ENCODE results near the gene GRID1. TPM values are rescaled to one million over a fixed set of nuclear protein-coding genes. Genes with fewer than 3 reads are reported as not detected.

Gene GRID1
- total RNA-seq, 1 donor from 2014 or later, result 1.4 TPM

DNA sequence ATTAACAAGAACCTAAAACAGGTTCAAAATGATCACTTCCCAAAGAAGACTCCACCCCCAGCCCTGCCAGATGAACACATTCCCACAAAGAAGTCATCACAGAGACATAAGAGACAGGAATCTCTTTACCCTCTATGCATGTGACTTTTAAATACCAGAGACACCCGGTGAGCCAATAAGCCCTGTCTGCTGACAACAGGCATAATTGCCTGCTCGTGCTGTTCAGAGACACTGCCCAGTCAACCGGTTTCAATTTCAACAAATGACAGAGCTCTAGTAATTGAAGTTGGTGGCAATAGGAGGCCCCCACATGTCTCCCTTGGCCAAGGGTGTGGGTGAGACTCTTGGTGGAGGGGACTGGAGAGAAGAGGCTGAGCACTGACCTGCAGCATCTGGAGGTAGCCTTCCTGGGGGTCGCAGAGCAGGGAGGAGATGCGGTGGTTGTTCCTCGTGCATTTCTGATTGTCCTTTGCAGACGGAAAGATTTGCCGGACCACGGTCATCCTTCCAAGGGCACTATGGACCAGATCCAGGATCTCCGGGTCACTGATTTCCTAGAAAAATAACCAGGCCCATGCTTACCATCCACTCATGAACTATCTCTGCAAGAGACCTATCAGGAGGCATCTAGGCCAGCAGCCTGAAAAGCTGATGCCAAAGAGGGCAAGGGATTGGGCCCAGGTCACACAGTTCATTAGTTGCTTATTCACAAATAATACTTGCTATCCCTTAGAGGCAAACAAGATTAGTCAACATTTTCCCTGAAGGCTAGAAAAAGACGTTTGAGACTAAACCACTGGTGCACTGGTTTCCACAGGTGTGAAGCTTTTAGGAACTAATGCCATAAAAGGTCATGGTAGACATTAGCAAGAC is 497.7 kb downstream of the GRID1 start:
- Histone ChIP-seq H3K36me3 (no peaks in the 10 kb centered on the region), H3K27ac (no peak overlapping the region), H3K9me3 (no peaks in the 10 kb centered on the region), H3K4me3 (no peak overlapping the region), H3K27me3 (no peaks in the 10 kb centered on the region), H3K4me1 (no peaks in the 10 kb centered on the region)
- intact Hi-C loops (cut with DNase I), result no loop called here
- DNase-seq (ENCODE audit: low spot score in 2 of 2), result no peak
- TF ChIP-seq, protein P1, sequence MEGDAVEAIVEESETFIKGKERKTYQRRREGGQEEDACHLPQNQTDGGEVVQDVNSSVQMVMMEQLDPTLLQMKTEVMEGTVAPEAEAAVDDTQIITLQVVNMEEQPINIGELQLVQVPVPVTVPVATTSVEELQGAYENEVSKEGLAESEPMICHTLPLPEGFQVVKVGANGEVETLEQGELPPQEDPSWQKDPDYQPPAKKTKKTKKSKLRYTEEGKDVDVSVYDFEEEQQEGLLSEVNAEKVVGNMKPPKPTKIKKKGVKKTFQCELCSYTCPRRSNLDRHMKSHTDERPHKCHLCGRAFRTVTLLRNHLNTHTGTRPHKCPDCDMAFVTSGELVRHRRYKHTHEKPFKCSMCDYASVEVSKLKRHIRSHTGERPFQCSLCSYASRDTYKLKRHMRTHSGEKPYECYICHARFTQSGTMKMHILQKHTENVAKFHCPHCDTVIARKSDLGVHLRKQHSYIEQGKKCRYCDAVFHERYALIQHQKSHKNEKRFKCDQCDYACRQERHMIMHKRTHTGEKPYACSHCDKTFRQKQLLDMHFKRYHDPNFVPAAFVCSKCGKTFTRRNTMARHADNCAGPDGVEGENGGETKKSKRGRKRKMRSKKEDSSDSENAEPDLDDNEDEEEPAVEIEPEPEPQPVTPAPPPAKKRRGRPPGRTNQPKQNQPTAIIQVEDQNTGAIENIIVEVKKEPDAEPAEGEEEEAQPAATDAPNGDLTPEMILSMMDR (IDR thresholded peaks at IDR 0.05), result no peak

DNA sequence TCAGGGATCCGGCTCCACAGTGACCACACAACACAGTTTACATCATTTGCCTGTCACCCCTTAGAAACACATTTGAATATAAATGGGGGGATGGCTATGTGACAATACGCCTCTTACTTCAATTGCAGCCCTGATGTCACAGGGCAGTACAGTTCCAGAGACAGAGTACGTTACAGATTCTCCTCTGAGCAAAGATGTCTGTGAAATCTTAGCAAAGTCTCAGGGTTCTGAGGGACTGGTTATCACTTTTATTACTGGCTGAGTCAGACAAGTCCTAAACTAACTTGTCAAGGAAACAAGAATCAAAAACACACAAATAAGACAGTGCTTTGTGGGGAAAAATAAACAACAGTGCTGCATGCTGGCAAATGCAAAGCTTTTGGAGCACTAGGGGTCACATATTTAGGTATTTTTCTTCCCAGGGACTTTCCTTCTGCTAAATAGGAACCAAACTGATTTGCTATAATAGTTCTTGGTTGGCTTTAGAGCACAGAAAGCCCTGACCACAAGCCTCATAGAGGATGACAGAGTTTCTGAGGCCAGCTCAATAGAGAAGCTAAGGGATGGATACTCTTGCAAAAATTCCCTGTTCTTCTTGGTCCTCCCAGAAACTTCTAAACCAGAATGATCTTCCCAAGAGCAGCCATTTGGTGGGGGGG is 501.6 kb downstream of the GRID1 start:
- no peaks in the 10 kb centered on the region for H3K9me3 ChIP-seq
- intact Hi-C loops (cut with DNase I), result no loop called here
- TF ChIP-seq, protein P1 (IDR thresholded peaks at IDR 0.05), result no peak
- no peaks in the 10 kb centered on the region for H3K36me3 ChIP-seq
- H3K27ac ChIP-seq, result no peak overlapping the region
- no peaks in the 10 kb centered on the region for H3K27me3 ChIP-seq
- no peaks in the 10 kb centered on the region for H3K4me1 ChIP-seq
- H3K4me3 ChIP-seq, result no peak overlapping the region
- no peak for DNase-seq (ENCODE audit: low spot score in 2 of 2)

DNA sequence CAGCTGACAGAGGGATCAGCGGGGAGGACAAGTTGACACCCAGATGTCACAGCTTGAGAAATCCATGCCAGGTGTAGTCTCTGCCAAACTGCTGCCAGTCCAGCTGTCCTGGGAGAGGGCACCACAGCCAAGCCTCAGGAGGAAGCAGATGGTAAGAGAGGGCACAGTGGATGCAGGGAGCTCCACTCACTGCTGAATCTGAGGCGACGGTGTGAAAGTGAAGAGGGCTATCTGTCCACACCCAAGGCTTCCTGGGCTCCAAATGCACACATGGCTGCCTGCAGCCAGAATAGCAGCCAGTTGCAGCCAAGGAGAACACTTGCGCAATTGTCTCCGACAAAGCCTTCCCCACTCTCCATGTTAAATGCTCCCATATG is 502.4 kb downstream of the GRID1 start:
- Histone ChIP-seq H3K27ac (no peak overlapping the region), H3K4me1 (no peaks in the 10 kb centered on the region), H3K27me3 (no peaks in the 10 kb centered on the region), H3K36me3 (no peaks in the 10 kb centered on the region), H3K9me3 (no peaks in the 10 kb centered on the region), H3K4me3 (no peak overlapping the region)
- no peak for DNase-seq (ENCODE audit: low spot score in 2 of 2)
- intact Hi-C loops (cut with DNase I), result no loop called here
- TF ChIP-seq, protein P1 (IDR thresholded peaks at IDR 0.05), result no peak

DNA sequence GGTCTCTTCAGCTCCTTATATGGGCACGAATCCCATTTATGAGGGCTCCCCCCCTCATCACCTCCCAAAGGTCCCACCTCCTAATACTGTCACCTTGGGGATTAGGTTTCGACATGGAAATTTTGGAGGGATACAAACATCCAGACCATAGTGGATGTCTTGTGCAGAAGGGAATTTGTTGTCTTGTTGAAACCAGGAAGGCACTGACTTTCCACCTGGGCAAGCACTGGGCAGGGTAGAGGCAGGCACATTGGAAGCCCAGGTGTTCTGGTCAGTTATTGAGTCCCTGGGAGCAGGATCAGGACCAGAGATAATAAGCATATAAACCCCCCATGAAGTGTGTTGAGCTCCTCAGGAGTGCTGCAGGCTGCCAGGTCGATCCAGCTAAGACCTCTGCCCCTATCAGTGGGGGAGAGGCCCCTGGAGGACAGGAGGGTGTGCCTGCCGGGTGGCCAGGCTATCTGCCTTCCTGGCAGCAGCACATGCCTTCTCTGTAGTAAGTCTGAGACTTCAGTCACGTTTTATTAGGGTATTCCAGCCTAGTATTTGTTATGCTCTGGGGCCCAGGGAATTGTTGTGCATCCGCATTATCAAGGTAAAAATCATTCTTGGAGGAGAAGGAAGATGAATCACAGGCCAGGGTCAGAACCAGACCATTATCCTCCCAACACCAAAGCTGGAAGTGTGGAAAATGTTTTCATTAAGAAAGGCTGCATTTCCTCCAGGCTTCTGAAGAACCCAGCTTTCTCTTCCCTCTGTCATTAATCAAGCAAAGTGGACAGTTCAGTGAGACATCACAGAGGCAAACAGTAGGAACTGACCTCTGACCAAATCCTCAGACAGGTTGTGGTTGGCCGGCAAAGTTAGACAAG is 503.1 kb downstream of the GRID1 start:
- DNase-seq (ENCODE audit: low spot score in 2 of 2), result no peak
- H3K27ac ChIP-seq, result no peak overlapping the region
- TF ChIP-seq, protein P1 (IDR thresholded peaks at IDR 0.05), result no peak
- intact Hi-C loops (cut with DNase I), result no loop called here
- no peaks in the 10 kb centered on the region for H3K4me1 ChIP-seq
- no peaks in the 10 kb centered on the region for H3K27me3 ChIP-seq
- H3K9me3 ChIP-seq, result no peaks in the 10 kb centered on the region
- no peak overlapping the region for H3K4me3 ChIP-seq
- no peaks in the 10 kb centered on the region for H3K36me3 ChIP-seq

DNA sequence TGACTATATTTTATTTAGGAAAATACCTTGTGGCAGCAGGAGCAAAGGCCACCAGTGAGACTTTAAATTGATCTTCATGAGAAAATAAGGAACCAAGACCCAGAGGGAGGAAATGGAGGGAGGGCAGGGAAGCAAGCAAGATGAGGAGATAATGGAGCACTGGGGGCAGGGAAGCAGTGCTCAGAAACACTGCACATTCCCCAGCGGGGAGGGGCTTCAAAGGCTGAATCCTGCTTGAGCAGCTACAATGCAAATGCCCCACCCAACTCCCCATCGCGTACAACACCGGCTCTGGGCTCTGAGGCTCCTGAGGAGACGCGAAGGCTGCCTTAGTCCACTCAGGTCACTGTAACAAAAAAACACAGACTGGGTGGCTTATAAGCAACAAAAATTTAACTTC is 503.8 kb downstream of the GRID1 start:
- H3K27me3 ChIP-seq, result no peaks in the 10 kb centered on the region
- no peak overlapping the region for H3K27ac ChIP-seq
- no peak overlapping the region for H3K4me3 ChIP-seq
- H3K4me1 ChIP-seq, result no peaks in the 10 kb centered on the region
- no peaks in the 10 kb centered on the region for H3K9me3 ChIP-seq
- intact Hi-C loops (cut with DNase I), result no loop called here
- TF ChIP-seq, protein P1 (IDR thresholded peaks at IDR 0.05), result no peak
- no peaks in the 10 kb centered on the region for H3K36me3 ChIP-seq
- no peak for DNase-seq (ENCODE audit: low spot score in 2 of 2)
